Stimulated activated CD4-positive, alpha-beta T cell treated with anti-CD3 and anti-CD28 coated beads, Interleukin-15, amount 100 ng/mL, for 1 hour (primary cell): ENCODE measurements around the gene TMEM18.
A peak's percentile ranks its signal among the peaks of the same experiment; 100 is the strongest.
"Not testable (repeated sequence)": the region's sequence is repeated elsewhere in the genome, so short reads cannot be mapped to it uniquely, and the experiment has no call there.

Source experiments
- DNase-seq, 2 donors: peaks; one replicate each; pipeline ENCODE4 v3.0.0-alpha.2; 2020; ENCODE audit warnings: low read depth in 1 of 2, low spot score in 1 of 2

TMEM18 gene

DNA sequence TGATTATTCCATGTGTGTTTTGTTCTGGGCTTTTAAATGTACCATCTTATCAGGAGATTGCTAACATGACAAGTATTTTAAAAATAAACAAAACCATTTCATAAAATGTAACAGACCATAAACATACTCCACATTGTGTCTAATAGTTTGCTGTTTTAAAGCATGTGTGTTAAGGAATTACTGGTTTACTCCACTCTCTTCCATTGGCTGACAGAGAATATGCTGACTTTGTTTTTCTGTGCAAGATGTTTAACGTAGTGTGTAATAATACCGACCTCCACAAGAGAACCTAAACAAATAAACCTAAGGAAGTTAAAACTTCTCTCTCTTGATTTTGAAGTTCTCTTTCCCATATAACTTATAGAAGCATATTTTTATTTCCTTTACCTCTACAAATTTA, 17.0 kb upstream of the TMEM18 start:
- DNase-seq, result no peak

GRCh38 chr2:693606-694005, 16.4 kb upstream of the TMEM18 start:
- no peak for DNase-seq

GRCh38 chr2:692767-693166, 15.6 kb upstream of the TMEM18 start:
- DNase-seq, result no peak

- no peak for DNase-seq
Observed at GRCh38 chr2:691821-692761, 14.9 kb upstream of the TMEM18 start.

DNA sequence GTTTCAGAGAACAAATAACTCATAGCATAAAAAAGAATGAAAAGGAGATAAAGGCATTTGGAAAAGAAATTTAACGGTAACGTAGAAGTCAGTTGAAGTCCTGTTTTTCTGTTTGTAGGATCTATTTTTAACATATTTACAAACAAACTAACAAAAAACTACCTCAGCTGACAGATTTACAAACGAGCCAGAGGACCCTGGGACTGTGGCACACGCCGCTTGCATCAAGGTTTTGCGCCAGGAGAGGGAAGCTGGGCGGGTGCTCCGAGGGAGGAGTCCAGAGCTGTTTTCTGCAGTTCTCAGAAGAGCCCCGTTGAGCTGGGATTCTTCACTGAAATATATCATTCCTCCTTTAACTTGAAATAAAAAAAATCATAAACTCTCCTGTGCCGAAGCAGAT, 13.6 kb upstream of the TMEM18 start:
- DNase-seq, result no peak

- no peak for DNase-seq
Observed at GRCh38 chr2:689877-690510, 12.8 kb upstream of the TMEM18 start.

DNA sequence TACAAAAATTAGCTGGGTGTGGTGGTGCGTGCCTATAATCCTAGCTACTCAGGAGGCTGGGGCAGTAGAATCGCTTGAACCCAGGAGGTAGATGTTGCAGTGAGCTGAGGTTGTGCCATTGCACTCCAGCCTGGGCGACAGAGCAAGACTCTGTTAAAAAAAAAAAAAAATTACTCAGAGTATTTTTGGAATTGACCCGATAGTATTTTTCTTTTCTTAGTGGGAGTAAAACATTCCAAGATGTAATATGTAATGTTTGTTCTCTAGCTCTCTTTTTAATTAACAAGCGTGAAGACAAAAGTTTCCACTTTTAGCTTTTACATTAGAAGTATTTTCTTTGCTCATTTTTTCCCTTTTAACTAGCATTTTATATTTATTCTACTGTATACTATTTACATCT, 12.0 kb upstream of the TMEM18 start:
- no peak for DNase-seq

DNA sequence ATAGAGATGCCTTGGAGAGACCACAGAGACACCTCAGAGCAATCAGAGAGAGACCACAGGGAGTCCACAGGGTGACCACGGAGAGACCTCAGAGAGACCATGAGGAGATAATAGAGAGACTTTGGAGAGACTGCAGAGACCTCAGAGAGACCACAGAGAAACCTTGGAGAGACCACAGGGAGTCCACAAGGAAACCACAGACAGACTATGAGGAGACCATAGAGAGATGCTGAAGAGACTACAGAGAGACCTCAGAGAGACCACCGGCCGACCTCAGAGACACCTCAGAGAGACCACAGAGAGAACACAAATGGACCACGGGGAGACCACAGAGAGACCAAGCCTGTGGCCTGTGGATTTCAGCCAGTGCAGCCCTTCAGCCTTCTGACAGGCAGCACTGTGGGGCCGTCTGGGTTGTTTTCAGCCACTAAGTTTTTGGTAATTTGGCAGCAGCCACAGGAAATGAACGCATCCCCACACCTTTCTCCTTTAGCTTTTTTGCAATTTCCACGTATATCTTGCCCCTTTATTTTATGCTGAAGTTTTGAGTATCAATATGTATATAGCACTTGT, 11.4 kb upstream of the TMEM18 start:
- no peak for DNase-seq

GRCh38 chr2:685421-685820, 8.2 kb upstream of the TMEM18 start:
- no peak for DNase-seq

- not testable (repeated sequence) for DNase-seq
Observed at GRCh38 chr2:684913-685312, 7.7 kb upstream of the TMEM18 start.

GRCh38 chr2:682226-682625, 5.0 kb upstream of the TMEM18 start:
- DNase-seq, result no peak

GRCh38 chr2:681312-681711, 4.1 kb upstream of the TMEM18 start:
- DNase-seq, result no peak

DNA sequence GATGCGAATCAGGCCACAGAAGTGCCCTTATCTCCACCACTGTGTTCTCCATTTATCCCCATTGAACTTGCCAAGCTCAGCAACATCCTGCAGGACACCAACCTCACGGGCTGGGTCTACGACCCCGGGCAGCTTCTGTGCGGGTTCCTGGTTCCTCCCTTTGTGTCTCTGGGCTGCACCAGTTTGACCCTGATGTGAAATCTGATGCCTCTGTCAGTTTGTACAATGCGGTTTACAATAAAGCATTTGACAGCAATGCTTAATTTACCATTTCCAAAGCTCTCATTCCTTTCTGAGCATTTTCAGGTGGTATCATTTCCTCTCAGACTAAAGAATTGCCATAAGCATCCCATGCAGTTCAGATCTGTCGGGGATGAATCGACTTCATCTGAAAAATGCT, 3.3 kb upstream of the TMEM18 start:
- no peak for DNase-seq

- DNase-seq, result no peak
Observed at GRCh38 chr2:678964-679363, 1.8 kb upstream of the TMEM18 start.

DNA sequence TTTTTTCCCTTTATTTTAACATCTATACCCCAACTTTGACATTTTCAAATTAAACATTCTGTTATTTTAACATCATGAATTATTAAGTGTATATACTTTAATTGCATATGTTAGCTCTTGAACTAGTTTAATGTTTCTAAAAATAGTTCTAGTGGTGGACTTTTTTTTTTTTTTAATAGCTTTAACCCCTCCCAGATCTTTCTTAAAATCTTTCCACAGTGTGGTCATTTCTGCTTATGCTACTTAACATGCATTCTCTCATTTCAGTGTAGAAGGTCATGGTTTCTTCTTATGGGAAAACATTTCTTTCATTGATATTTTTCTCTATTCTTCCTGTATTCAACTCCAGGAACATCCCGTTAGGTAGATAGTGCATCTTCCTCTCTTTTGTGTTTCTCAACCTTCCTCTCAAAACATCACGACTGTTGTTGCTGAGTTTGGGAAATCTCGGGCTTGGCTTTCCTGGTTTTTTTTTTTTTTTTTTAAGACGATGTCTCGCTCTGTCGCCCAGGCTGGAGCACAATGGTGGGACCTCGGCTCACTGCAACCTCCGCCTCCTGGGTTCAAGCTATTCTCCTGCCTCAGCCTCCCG, 849 bp upstream of the TMEM18 start:
- DNase-seq, result no peak

DNA sequence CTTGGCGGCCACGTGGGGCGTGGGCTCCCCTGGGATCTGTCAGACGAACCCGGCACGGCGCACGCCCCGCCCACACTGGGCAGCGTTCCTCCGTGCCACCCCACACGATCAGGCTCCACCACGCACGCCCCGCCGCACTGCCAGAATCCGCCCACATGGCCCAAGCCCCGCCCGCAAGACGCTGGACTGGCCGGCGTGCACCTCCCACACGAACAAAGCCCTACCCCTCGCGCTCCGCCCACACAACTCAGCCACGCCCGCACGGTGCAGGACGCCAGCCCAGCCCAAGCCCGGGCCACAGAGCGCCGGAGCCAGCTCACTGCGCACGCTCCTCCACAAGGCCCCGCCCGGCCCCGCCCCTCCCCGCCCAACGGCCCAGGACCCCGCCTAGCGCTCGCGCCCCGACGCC, 555 bp downstream of the TMEM18 start:
- no peak for DNase-seq

DNA sequence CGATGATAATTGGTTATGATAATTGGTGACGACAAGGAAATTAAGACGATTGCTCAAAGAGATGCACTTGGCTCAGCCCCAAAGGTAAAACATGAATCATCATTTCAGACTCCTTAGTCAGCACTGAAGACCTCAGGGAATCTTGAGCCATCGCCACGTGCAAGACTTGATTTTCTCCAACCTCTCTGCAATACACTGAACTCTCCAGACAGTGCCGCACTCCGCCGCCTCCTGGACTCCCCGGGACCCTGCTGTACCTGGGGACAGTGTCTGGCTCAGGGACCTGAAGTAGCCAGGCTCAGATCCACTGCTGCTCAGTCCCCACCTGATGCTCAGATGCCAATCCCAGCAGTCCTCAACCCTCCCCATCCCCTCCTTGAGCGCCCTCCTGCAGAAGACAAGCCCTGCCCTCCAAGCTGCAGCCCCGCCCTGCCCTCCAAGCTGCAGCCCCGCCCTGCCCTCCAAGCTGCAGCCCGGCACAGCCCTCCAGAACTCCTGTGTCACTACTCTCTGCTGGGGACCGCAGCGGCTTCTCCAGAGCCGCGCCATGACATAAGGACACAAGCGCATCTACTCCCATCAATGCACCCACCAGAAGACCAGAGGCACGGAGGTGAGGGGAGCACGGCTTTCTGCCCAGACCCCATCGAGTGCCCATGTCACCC, 1.1 kb downstream of the TMEM18 start:
- peak in 1 of 2 donors; percentile 10 for DNase-seq

DNA sequence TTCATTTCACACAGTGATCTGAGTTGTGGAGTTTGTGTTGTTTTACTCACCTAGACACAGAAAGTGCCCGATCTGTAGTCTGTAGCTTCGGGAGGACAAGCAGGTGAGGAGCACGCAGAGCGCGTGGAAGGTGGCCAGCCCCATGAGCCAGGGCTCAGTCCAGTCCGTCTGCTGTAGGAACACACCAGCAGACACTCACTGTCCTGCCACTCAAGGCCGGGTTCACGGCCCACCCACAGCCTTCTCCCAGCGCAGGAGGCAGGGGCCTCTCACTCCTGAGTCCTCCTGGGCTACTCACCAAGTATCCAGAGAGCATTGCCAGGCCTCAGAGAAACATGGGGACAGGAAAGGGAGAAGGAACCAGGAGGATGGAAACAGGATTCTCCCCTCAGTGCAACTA, 1.7 kb downstream of the TMEM18 start:
- DNase-seq, result no peak

- DNase-seq, result no peak
Observed at GRCh38 chr2:675051-675450, 2.2 kb downstream of the TMEM18 start.

- DNase-seq, result no peak
Observed at GRCh38 chr2:674321-674985, 2.8 kb downstream of the TMEM18 start.
